Stomach (tissue), 4 donors: Measurements from ENCODE around the gene RPS16.

ENCODE experiments used
- CTCF ChIP-seq, 7 experiments: fragments of 450-650 bp in 4 of 7; fragments of 200-600 bp in 3 of 7; sonication (generic) in 3 of 7; IDR thresholded peaks; one replicate each; pipeline ENCODE4 v1.5.1; 2016 to 2019; ENCODE audit warnings: antibody characterized with exemption in 7 of 7, control low read depth in 2 of 7, mild to moderate bottlenecking in 1 of 7
- POLR2A ChIP-seq, 4 donors: fragments of 450-650 bp; IDR thresholded peaks; one replicate each; pipeline ENCODE4 v1.6.1; 2016; ENCODE audit warnings: antibody characterized with exemption in 4 of 4, control low read depth in 2 of 4, mild to moderate bottlenecking in 1 of 4, moderate library complexity in 1 of 4
- POLR2AphosphoS5 ChIP-seq, 3 donors: sonication (generic); formaldehyde crosslinking; IDR thresholded peaks; one replicate each; pipeline ENCODE4 v1.6.1; 2016; ENCODE audit warnings: antibody characterized with exemption in 3 of 3

- TF ChIP-seq CTCF (IDR thresholded peaks at IDR 0.05) (no peak), POLR2AphosphoS5 (IDR thresholded peaks at IDR 0.05) (no peak), POLR2A (IDR thresholded peaks at IDR 0.05) (no peak)
These were observed 47.4 kb upstream of the RPS16 start for GRCh38 chr19:39483141-39483540.
